GM18858 (cell line): Measurements from ENCODE around the gene KNDC1.
"Not testable (repeated sequence)": the region's sequence is repeated elsewhere in the genome, so short reads cannot be mapped to it uniquely, and the experiment has no call there.

Source experiments
- ATAC-seq: cut with Tn5 transposase; IDR thresholded peaks from one replicate; pipeline ENCODE4 v1.9.1; 2021; ENCODE audit not compliant: unreplicated experiment

Gene KNDC1

GRCh38 chr10:133253361-133253955 lies 93.4 kb downstream of the KNDC1 start:
- ATAC-seq, result no peak

GRCh38 chr10:133254421-133255120 lies 94.6 kb downstream of the KNDC1 start:
- ATAC-seq, result no peak

- no peak for ATAC-seq
These were observed 95.3 kb downstream of the KNDC1 start for GRCh38 chr10:133255323-133255722.

GRCh38 chr10:133257489-133258065 lies 97.6 kb downstream of the KNDC1 start:
- no peak for ATAC-seq

- ATAC-seq, result no peak
These were observed 98.2 kb downstream of the KNDC1 start for GRCh38 chr10:133258066-133258817.

GRCh38 chr10:133258818-133259601 lies 99.0 kb downstream of the KNDC1 start:
- ATAC-seq, result no peak

- no peak for ATAC-seq
These were observed 99.6 kb downstream of the KNDC1 start for GRCh38 chr10:133259602-133259989.

GRCh38 chr10:133260895-133261725 lies 101.1 kb downstream of the KNDC1 start:
- ATAC-seq, result peak; percentile 37

GRCh38 chr10:133261726-133262325 lies 101.8 kb downstream of the KNDC1 start:
- peak; percentile 27 for ATAC-seq

GRCh38 chr10:133262696-133263095 lies 102.7 kb downstream of the KNDC1 start:
- no peak for ATAC-seq

GRCh38 chr10:133263674-133264073 lies 103.7 kb downstream of the KNDC1 start:
- ATAC-seq, result no peak

GRCh38 chr10:133264461-133264860 lies 104.4 kb downstream of the KNDC1 start:
- ATAC-seq, result no peak

GRCh38 chr10:133265052-133265451 lies 105.0 kb downstream of the KNDC1 start:
- not testable (repeated sequence) for ATAC-seq

- no peak for ATAC-seq
These were observed 106.2 kb downstream of the KNDC1 start for GRCh38 chr10:133266056-133266795.

GRCh38 chr10:133267293-133267692 lies 107.3 kb downstream of the KNDC1 start:
- ATAC-seq, result no peak

- ATAC-seq, result no peak
These were observed 107.8 kb downstream of the KNDC1 start for GRCh38 chr10:133267829-133268228.

GRCh38 chr10:133268532-133268931 lies 108.5 kb downstream of the KNDC1 start:
- no peak for ATAC-seq

GRCh38 chr10:133269367-133269766 lies 109.3 kb downstream of the KNDC1 start:
- no peak for ATAC-seq

- no peak for ATAC-seq
These were observed 110.2 kb downstream of the KNDC1 start for GRCh38 chr10:133270204-133270603.
